HEK293 (cell line): Measurements from ENCODE around the gene AKR1A1.

ENCODE experiments used
- BCL11A ChIP-seq: fragments of 450-650 bp; formaldehyde crosslinking; IDR thresholded peaks from 2 replicates; pipeline ENCODE4 v1.5.1; 2016; ENCODE audit warnings: low read depth, missing biosample characterization, missing genetic modification characterization
- CTCF ChIP-seq: fragments of 450-650 bp; formaldehyde crosslinking; IDR thresholded peaks from 2 replicates; pipeline ENCODE4 v1.5.1; 2016; ENCODE audit warnings: missing biosample characterization, missing genetic modification characterization
- KLF9 ChIP-seq: fragments of 450-650 bp; formaldehyde crosslinking; IDR thresholded peaks from 2 replicates; pipeline ENCODE4 v1.5.1; 2016; ENCODE audit warnings: missing biosample characterization, missing genetic modification characterization, low read depth
- PRDM10 ChIP-seq: fragments of 450-650 bp; formaldehyde crosslinking; IDR thresholded peaks from 2 replicates; pipeline ENCODE4 v1.5.1; 2016; ENCODE audit warnings: missing biosample characterization, missing genetic modification characterization
- YY1 ChIP-seq: fragments of 450-650 bp; formaldehyde crosslinking; IDR thresholded peaks from 2 replicates; pipeline ENCODE4 v1.5.1; 2018; ENCODE audit warnings: missing biosample characterization, missing genetic modification characterization
- ZNF292 ChIP-seq: fragments of 450-650 bp; formaldehyde crosslinking; IDR thresholded peaks from 2 replicates; pipeline ENCODE4 v1.5.1; 2016; ENCODE audit warnings: low read depth, missing biosample characterization, missing genetic modification characterization, borderline replicate concordance
- ZNF561 ChIP-seq: fragments of 450-650 bp; IDR thresholded peaks from 2 replicates; pipeline ENCODE4 v1.5.1; 2018; ENCODE audit warnings: missing biosample characterization, missing genetic modification characterization, borderline replicate concordance
- TF ChIP-seq, protein P1 (sequence below): fragments of 450-650 bp; formaldehyde crosslinking; IDR thresholded peaks from 2 replicates; pipeline ENCODE4 v1.5.1; 2016; ENCODE audit warnings: missing biosample characterization, missing genetic modification characterization

DNA sequence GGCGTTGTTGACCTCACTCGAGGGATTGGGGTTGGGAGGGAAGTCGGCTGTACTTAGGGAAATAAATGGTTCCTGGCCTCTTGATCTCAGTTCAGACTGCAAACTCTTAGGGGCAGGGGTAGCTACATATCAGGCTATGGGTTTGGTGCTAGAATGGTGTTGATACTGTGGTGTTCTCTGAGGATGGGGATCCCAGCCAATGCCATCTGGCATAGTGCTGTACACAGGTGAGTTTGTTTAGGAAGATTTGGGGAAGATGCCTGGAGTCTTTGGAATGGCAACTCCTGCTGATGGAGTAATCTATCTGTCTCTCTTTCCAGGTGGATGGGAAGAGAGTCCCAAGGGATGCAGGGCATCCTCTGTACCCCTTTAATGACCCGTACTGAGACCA, 18.9 kb downstream of the AKR1A1 start:
- no peak for TF ChIP-seq PRDM10
- no peak for TF ChIP-seq CTCF (tag by site-specific recombination)
- TF ChIP-seq ZNF292 = no peak
- TF ChIP-seq, protein P1, sequence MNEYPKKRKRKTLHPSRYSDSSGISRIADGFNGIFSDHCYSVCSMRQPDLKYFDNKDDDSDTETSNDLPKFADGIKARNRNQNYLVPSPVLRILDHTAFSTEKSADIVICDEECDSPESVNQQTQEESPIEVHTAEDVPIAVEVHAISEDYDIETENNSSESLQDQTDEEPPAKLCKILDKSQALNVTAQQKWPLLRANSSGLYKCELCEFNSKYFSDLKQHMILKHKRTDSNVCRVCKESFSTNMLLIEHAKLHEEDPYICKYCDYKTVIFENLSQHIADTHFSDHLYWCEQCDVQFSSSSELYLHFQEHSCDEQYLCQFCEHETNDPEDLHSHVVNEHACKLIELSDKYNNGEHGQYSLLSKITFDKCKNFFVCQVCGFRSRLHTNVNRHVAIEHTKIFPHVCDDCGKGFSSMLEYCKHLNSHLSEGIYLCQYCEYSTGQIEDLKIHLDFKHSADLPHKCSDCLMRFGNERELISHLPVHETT (tag by site-specific recombination) = no peak
- no peak for TF ChIP-seq BCL11A
- no peak for TF ChIP-seq KLF9 (tag by site-specific recombination)
- no peak for TF ChIP-seq ZNF561 (tag by site-specific recombination)
- no peak for TF ChIP-seq YY1 (tag by site-specific recombination)
